ENCODE measurements around the gene HNRNPLL. TPM values are rescaled to one million over a fixed set of nuclear protein-coding genes. Genes with fewer than 3 reads are reported as not detected.

The HNRNPLL gene
- polyA plus RNA-seq, 1 of the 3 experiments (the other 2 are of a cell fraction): 24.4 TPM

GRCh38 chr2:38535404-38535743, 67.4 kb downstream of the HNRNPLL start:
- H3K36me3 ChIP-seq (replicated peaks in 1 of 2; ENCODE audit: control insufficient read depth in 1 of 2, insufficient read depth in 2 of 2, low read length in 1 of 2): no peaks in the 10 kb centered on the region
- CTCF ChIA-PET: interaction anchor here (0.7 to 5.5 kb wide), 34 partner anchors 11 to 300 kb away, joined by 3 to 47 read pairs (median 5); partner anchors contain the start of gene HNRNPLL
- no peak overlapping the region for H3K9ac ChIP-seq
- no peak overlapping the region for H3K4me3 ChIP-seq (ENCODE audit: low read depth in 2 of 2, low read length in 1 of 2)
- no peaks in the 10 kb centered on the region for H3K79me2 ChIP-seq (ENCODE audit: insufficient read depth)
- H3K9me3 ChIP-seq: no peaks in the 10 kb centered on the region
- no peaks in the 10 kb centered on the region for H3K9me2 ChIP-seq
- 89% methylated on average over 10 of the region's 11 CpGs for WGBS (ENCODE audit: low lambda C conversion rate)
- peaks cover 0 to 3% of the 10 kb centered on the region in 2 experiments; a peak in 1 of 4 replicates for H3K4me1 ChIP-seq (ENCODE audit: control insufficient read depth in 1 of 2, insufficient read depth in 2 of 2, low read depth in 1 of 2, low read length in 1 of 2)
- H2AFZ ChIP-seq (ENCODE audit: low read depth): no peak overlapping the region
- POLR2A ChIA-PET: interaction anchor here (0.6 kb wide), 1 partner anchor 244 kb away, joined by 3 read pairs; no protein-coding TSS in a partner anchor
- no peaks in the 10 kb centered on the region for H4K20me1 ChIP-seq (ENCODE audit: insufficient read depth)
- H3F3A ChIP-seq (replicated peaks; ENCODE audit: insufficient read depth): peaks cover 11% of the 10 kb centered on the region
- H3K4me2 ChIP-seq: no peak overlapping the region
- H3K27ac ChIP-seq (ENCODE audit: low read depth in 2 of 2, low read length in 1 of 2): no peak overlapping the region
- H3K27me3 ChIP-seq (ENCODE audit: insufficient read depth): no peaks in the 10 kb centered on the region
- no peak for DNase-seq
- TF ChIP-seq RAD21 (IDR thresholded peaks at IDR 0.05; ENCODE audit: low read length) (no peak), POLR2AphosphoS5 (IDR thresholded peaks at IDR 0.05; ENCODE audit: low read depth, low read length) (no peak), FOXM1 (IDR thresholded peaks at IDR 0.05; ENCODE audit: low read depth) (no peak), FOSL2 (IDR thresholded peaks at IDR 0.05; ENCODE audit: borderline replicate concordance, low read depth) (no peak), TAF1 (IDR thresholded peaks at IDR 0.05; ENCODE audit: borderline replicate concordance, low read depth, low read length) (no peak)

DNA sequence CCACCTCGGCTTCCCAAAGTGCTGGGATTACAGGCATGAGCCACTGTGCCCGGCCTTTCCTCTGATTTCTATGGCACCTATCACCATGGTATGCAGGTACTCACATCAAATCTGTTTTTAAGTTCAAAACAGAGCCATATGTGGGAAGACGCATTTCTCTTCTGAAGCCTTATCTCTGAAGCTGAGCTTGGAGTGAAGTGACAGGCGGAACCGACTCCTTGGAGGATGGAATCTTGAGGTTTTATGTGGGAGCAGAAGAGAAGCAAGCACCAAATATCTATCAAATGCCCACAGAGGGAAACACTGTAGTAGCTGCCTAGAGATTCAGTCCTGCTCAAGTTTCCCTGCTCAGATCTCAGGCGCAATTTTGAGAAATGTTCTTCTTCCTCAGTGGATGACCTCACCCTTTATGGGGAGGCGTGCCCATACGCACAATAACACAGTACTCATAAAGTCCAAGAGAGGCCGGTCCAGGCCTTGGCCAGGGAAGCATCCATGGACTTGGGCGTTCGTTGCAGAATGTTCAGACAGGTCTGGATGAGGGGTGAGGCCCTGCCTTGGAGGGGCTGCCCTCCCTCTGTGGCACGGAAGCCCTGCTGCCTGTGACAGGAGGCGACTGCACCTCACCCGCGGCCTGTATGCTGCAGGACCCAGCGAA, 67.9 kb downstream of the HNRNPLL start:
- ChIA-PET POLR2A (no interaction called here), CTCF (interaction anchor here (0.7 to 5.5 kb wide), 32 partner anchors 11 to 300 kb away, joined by 3 to 47 read pairs (median 5); partner anchors contain the start of gene HNRNPLL)
- Histone ChIP-seq H3K9ac (no peak overlapping the region), H3K4me2 (no peak overlapping the region), H4K20me1 (ENCODE audit: insufficient read depth) (no peaks in the 10 kb centered on the region), H3K79me2 (ENCODE audit: insufficient read depth) (no peaks in the 10 kb centered on the region), H3K4me1 (ENCODE audit: control insufficient read depth in 1 of 2, insufficient read depth in 2 of 2, low read depth in 1 of 2, low read length in 1 of 2) (peaks cover 0 to 3% of the 10 kb centered on the region in 2 experiments; a peak in 1 of 4 replicates), H3K9me3 (no peaks in the 10 kb centered on the region), H3K4me3 (ENCODE audit: low read depth in 2 of 2, low read length in 1 of 2) (no peak overlapping the region), H2AFZ (ENCODE audit: low read depth) (no peak overlapping the region), H3F3A (replicated peaks; ENCODE audit: insufficient read depth) (peaks cover 8% of the 10 kb centered on the region), H3K27ac (ENCODE audit: low read depth in 2 of 2, low read length in 1 of 2) (no peak overlapping the region), H3K27me3 (ENCODE audit: insufficient read depth) (no peaks in the 10 kb centered on the region), H3K36me3 (replicated peaks in 1 of 2; ENCODE audit: control insufficient read depth in 1 of 2, insufficient read depth in 2 of 2, low read length in 1 of 2) (no peaks in the 10 kb centered on the region), H3K9me2 (no peaks in the 10 kb centered on the region)
- DNase-seq: no peak
- TF ChIP-seq RAD21 (IDR thresholded peaks at IDR 0.05; ENCODE audit: low read length) (no peak), ZBTB33 (IDR thresholded peaks at IDR 0.05; ENCODE audit: borderline replicate concordance, low read depth) (no peak), FOXJ3 (CRISPR knock-in tag; IDR thresholded peaks at IDR 0.05) (no peak), SMC3 (IDR thresholded peaks at IDR 0.05; ENCODE audit: low read depth, low read length) (no peak), MAX (IDR thresholded peaks at IDR 0.05; ENCODE audit: low read depth) (no peak), GATA2 (CRISPR knock-in tag; IDR thresholded peaks at IDR 0.05) (no peak), YY1 (IDR thresholded peaks at IDR 0.05; ENCODE audit: low read depth) (no peak), EZH2phosphoT487 (IDR thresholded peaks at IDR 0.05; ENCODE audit: borderline replicate concordance, low read depth) (no peak), MEF2A (IDR thresholded peaks at IDR 0.05; ENCODE audit: borderline replicate concordance, low read depth) (no peak), SIN3A (IDR thresholded peaks at IDR 0.05; ENCODE audit: borderline replicate concordance, low read depth, low read length) (no peak), ELF1 (IDR thresholded peaks at IDR 0.05) (no peak), RFX5 (IDR thresholded peaks at IDR 0.05; ENCODE audit: low read length) (no peak), PBX3 (IDR thresholded peaks at IDR 0.05) (no peak), GABPA (IDR thresholded peaks at IDR 0.05; ENCODE audit: low read depth) (no peak), CTCF (IDR thresholded peaks at IDR 0.05) (no peak), FOXM1 (IDR thresholded peaks at IDR 0.05; ENCODE audit: low read depth) (no peak)
- TF ChIP-seq, protein P1, sequence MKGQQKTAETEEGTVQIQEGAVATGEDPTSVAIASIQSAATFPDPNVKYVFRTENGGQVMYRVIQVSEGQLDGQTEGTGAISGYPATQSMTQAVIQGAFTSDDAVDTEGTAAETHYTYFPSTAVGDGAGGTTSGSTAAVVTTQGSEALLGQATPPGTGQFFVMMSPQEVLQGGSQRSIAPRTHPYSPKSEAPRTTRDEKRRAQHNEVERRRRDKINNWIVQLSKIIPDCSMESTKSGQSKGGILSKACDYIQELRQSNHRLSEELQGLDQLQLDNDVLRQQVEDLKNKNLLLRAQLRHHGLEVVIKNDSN (IDR thresholded peaks at IDR 0.05; ENCODE audit: borderline replicate concordance, low read depth): no peak
- WGBS (ENCODE audit: low lambda C conversion rate): 94% methylated on average over 12 of the region's 16 CpGs

Measured in SK-N-SH (cell line).